Measurements from ENCODE around the gene FAM107B. TPM values are rescaled to one million over a fixed set of nuclear protein-coding genes. Genes with fewer than 3 reads are reported as not detected.

FAM107B gene
- total RNA-seq, 1 experiment from 2014 or later, result 144 TPM

DNA sequence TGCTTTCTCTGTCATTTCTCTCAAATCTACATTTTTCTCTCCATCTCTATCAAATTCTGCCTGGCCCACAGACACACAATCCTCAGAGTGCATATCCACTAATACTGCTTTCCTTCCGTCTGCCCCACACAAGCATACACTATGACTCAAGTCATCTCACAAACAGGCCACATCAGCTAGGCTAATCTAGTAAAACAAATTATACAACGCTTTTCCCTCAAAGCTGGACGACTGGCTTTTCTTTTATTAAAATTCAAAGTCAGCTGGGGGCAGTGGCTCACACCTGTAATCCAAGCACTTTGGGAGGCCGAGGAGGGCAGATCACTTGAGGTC lies 161.1 kb downstream of the FAM107B start:
- CTCF ChIA-PET, result no interaction called here
- no peaks in the 10 kb centered on the region for H4K20me1 ChIP-seq (ENCODE audit: insufficient read depth)
- H3K4me2 ChIP-seq, result no peak overlapping the region

DNA sequence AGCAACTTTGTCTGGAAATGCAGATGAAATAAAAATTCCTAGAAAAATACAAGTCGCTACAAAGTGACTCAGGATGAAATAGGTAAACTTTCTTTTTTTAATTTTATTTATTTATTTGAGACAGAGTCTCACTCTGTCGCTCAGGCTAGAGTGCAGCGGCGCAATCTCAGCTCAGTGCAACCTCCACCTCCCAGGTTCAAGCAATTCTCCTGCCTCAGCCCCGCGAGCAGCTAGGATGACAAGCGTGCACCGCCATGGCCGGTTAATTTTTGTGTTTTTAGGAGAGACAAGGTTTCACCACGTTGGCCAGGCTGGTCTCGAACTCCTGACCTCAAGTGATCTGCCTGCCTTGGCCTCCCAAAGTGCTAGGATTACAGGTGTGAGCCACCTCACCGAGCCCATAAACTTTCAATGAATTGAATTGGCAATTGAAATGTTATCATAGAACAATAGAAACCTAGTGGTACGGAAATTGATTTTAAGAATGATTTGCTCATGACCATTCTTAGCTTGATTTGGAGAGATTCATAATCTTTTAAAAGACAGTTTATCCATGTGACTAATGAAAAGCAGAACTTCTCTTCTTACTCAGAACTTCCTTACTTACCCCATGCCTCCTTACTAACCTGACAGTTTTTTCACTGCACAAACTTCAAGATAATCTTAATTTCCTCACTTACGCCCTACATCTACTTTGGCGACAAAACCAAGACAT lies 161.7 kb downstream of the FAM107B start:
- Histone ChIP-seq H3K27me3 (ENCODE audit: insufficient read depth, low read depth) (no peaks in the 10 kb centered on the region), H4K20me1 (ENCODE audit: insufficient read depth) (no peaks in the 10 kb centered on the region), H3K36me3 (ENCODE audit: low read depth) (no peaks in the 10 kb centered on the region), H3K9me3 (ENCODE audit: insufficient read depth, low read depth) (no peaks in the 10 kb centered on the region), H3K4me3 (no peak overlapping the region), H3K9me2 (ENCODE audit: insufficient read depth) (no peaks in the 10 kb centered on the region), H2AFZ (no peak overlapping the region), H3F3A (ENCODE audit: insufficient read depth, low read depth) (no peaks in the 10 kb centered on the region), H3K79me2 (ENCODE audit: low read depth) (no peaks in the 10 kb centered on the region), H3K27ac (no peak overlapping the region), H3K4me2 (no peak overlapping the region), H3K4me1 (replicated peaks; ENCODE audit: insufficient read depth) (peaks cover 12% of the 10 kb centered on the region)
- ChIA-PET CTCF (no interaction called here), POLR2A (ENCODE audit: unreplicated experiment) (interaction anchor here (0.5 kb wide), 1 partner anchor 491 kb away, joined by 10 read pairs; no protein-coding TSS in a partner anchor)
- intact Hi-C loops (cut with micrococcal nuclease; ENCODE audit: unreplicated experiment), result no loop called here
- no peak for DNase-seq
- no TSS peak for BruUV-seq (replicated peaks)
- no peak for TF ChIP-seq EZH2 (IDR thresholded peaks at IDR 0.05; ENCODE audit: low read depth)
- TF ChIP-seq, protein P1, sequence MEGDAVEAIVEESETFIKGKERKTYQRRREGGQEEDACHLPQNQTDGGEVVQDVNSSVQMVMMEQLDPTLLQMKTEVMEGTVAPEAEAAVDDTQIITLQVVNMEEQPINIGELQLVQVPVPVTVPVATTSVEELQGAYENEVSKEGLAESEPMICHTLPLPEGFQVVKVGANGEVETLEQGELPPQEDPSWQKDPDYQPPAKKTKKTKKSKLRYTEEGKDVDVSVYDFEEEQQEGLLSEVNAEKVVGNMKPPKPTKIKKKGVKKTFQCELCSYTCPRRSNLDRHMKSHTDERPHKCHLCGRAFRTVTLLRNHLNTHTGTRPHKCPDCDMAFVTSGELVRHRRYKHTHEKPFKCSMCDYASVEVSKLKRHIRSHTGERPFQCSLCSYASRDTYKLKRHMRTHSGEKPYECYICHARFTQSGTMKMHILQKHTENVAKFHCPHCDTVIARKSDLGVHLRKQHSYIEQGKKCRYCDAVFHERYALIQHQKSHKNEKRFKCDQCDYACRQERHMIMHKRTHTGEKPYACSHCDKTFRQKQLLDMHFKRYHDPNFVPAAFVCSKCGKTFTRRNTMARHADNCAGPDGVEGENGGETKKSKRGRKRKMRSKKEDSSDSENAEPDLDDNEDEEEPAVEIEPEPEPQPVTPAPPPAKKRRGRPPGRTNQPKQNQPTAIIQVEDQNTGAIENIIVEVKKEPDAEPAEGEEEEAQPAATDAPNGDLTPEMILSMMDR (conservative IDR thresholded peaks at IDR 0.05), result no peak

More for the DNA sequence above, 161.1 kb downstream of the FAM107B start:
- Histone ChIP-seq H3K4me3 (no peak overlapping the region), H2AFZ (no peak overlapping the region), H3K9me3 (ENCODE audit: insufficient read depth, low read depth) (no peaks in the 10 kb centered on the region), H3K4me1 (replicated peaks; ENCODE audit: insufficient read depth) (peaks cover 15% of the 10 kb centered on the region), H3K36me3 (ENCODE audit: low read depth) (no peaks in the 10 kb centered on the region), H3K27me3 (ENCODE audit: insufficient read depth, low read depth) (no peaks in the 10 kb centered on the region), H3F3A (ENCODE audit: insufficient read depth, low read depth) (no peaks in the 10 kb centered on the region; the same call in 1 of the 2 replicates), H3K9me2 (ENCODE audit: insufficient read depth) (no peaks in the 10 kb centered on the region), H3K27ac (no peak overlapping the region), H3K79me2 (ENCODE audit: low read depth) (no peaks in the 10 kb centered on the region)
- POLR2A ChIA-PET (ENCODE audit: unreplicated experiment), result no interaction called here
- BruUV-seq (replicated peaks), result no TSS peak
- DNase-seq, result no peak
- TF ChIP-seq, protein P1 (conservative IDR thresholded peaks at IDR 0.05), result no peak
- no peak for TF ChIP-seq EZH2 (IDR thresholded peaks at IDR 0.05; ENCODE audit: low read depth)
- intact Hi-C loops (cut with micrococcal nuclease; ENCODE audit: unreplicated experiment), result no loop called here

DNA sequence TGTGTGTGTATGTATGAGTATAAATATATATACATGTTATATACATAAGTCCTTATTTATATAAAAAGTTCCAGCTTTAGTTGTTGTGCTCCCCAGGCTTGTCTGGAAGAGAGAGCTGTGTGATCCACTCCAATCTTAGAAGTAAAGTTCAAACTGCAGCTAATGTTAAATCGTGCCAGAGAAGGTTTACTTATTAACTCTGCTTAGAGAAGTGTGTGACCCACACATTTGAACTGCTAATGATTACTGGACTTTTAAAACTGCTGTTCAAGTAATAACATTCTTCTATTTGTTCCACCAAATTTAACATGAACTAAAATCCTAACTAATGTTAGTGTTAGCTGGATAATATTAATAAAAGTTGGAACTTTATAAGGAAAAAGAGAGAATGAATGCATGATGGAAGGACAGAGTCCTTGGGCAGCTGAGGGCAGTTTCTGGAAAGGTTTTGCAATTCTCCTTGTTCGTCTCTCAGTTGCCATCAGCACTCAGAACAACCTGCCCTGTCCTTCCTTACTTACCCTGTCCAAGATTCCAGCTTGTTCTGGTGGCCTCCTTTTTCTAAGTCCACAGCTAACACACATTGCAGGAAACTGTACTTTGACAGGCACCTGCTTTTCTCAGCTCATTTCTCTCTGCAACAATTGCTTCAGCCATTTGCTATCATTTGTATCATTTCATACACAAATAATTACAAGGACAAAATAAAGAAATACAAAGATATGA lies 162.6 kb downstream of the FAM107B start:
- POLR2A ChIA-PET (ENCODE audit: unreplicated experiment), result interaction anchor here (0.5 kb wide), 1 partner anchor 492 kb away, joined by 10 read pairs; no protein-coding TSS in a partner anchor
- intact Hi-C loops (cut with micrococcal nuclease; ENCODE audit: unreplicated experiment), result no loop called here

More for the DNA sequence above, 162.6 kb downstream of the FAM107B start:
- H4K20me1 ChIP-seq (ENCODE audit: insufficient read depth), result no peaks in the 10 kb centered on the region
- no peaks in the 10 kb centered on the region for H3K79me2 ChIP-seq (ENCODE audit: low read depth)
- DNase-seq, result no peak
- no peaks in the 10 kb centered on the region for H3K27me3 ChIP-seq (ENCODE audit: insufficient read depth, low read depth)
- H3K9me2 ChIP-seq (ENCODE audit: insufficient read depth), result no peaks in the 10 kb centered on the region
- H3K4me3 ChIP-seq, result no peak overlapping the region
- no peaks in the 10 kb centered on the region for H3K9me3 ChIP-seq (ENCODE audit: insufficient read depth, low read depth)
- H3K4me1 ChIP-seq (replicated peaks; ENCODE audit: insufficient read depth), result peaks cover 3% of the 10 kb centered on the region
- H3K27ac ChIP-seq, result no peak overlapping the region
- CTCF ChIA-PET, result no interaction called here
- H3K36me3 ChIP-seq (ENCODE audit: low read depth), result no peaks in the 10 kb centered on the region
- no peaks in the 10 kb centered on the region for H3F3A ChIP-seq (ENCODE audit: insufficient read depth, low read depth)
- H2AFZ ChIP-seq, result no peak overlapping the region
- BruUV-seq (replicated peaks), result no TSS peak
- H3K4me2 ChIP-seq, result no peak overlapping the region
- no peak for TF ChIP-seq EZH2 (IDR thresholded peaks at IDR 0.05; ENCODE audit: low read depth)
- TF ChIP-seq, protein P1 (conservative IDR thresholded peaks at IDR 0.05), result no peak

Data from PC-9 (cell line).